Dermis blood vessel endothelial cell (primary cell): ENCODE measurements around the gene RHEX. TPM values are rescaled to one million over a fixed set of nuclear protein-coding genes. Genes with fewer than 3 reads are reported as not detected.
"Not testable (repeated sequence)": the region's sequence is repeated elsewhere in the genome, so short reads cannot be mapped to it uniquely, and the experiment has no call there.

Experiments used
- DNase-seq: peaks from one replicate; pipeline ENCODE4 v3.0.0; 2010
- total RNA-seq: library from RNA; depleted of rRNA; stranded (reverse); fragments of >200 nt; gene quantifications from 2 replicates; pipeline ENCODE4 v1.2.3, GENCODE V29; 2014

RHEX gene
- total RNA-seq, 1 donor from 2014 or later, result not detected

- peak; percentile 83 for DNase-seq
These were observed 22.3 kb upstream of the RHEX start for GRCh38 chr1:206030714-206031113.

GRCh38 chr1:206032380-206033140, 20.4 kb upstream of the RHEX start:
- DNase-seq, result peak; percentile 74

DNA sequence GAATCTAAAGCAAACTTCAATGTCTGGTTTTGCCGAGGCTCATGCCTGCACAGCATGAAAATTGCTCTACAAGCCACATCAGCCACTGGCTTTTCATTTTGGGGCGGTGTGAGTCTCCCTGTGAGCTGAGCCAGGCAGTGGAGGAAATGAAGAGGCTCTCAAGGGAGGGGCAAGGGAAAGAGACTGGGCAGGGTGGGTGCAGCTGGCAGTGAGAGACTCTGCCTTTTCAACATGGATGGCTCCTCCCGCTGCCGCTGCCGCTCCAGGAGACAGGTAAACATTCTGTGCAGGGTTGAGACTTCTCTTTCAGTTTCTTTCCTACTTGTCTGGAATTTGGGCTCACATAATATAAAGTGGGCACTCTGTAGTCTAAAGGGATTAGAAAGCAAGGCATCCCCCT, 17.9 kb upstream of the RHEX start:
- no peak for DNase-seq

GRCh38 chr1:206036663-206037455, 16.1 kb upstream of the RHEX start:
- no peak for DNase-seq

DNA sequence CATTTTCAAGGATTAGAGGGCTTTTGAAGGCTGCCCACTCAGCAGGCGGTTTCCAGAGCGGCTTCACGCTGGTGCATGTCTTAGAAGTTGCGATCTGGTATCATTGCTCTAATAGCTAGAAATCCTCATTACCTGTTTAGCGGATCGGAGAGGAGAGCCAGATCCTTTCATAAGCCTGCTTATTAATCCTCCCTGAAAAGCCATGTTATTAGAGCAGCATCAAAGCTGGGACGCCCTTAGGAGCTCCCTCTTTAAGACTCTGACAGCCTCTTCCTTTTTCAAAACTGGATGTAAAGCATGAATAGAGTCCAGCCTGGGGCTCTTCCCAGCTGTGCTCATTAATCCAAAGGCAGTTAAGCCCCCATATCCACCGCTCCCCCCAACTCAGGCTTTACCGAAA, 15.4 kb upstream of the RHEX start:
- no peak for DNase-seq

DNA sequence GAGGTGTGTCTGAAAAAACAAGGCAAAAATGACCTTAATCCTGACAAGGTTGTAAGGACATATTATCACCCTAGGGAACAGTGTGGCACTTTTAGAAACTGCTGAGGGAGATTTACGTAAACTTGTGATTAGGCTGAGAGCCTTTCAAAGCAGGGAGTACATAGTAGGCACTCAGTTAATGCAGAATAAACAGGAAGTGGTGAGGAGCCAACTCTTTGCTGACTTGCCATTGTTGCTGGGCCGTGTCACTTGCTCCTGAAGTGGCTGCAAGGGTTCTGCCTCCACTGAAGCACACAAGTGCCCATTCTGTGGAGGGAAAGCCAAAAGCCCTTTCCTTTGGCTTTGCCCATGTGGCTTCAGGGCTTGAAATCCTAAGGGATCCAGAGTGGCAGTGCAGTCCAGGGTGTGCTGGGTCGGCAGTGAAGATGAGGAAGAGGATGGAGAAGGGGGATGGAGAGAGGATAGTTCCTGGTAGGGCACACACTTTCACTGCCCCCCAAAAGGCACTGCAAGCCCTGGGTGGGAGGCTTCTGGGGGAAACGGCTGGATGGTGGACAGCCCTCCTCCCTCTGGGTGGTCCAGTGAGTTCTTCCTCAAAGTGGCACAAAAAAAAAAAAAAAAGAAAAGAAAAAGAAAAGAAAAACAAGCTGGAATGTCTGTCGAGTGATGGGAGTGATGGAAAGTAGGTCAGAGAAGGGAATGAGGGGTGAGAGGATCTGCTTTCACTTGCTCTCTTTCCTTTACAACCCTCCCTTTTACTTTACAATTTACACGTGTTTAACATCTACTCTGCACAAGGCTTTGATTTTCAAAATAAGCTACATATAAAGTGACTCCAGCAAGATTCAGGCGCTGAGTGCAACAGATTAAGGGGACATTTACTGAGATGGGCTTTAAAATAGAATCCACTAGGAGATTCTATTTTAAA, 13.7 kb upstream of the RHEX start:
- DNase-seq, result no peak

GRCh38 chr1:206040328-206040727, 12.6 kb upstream of the RHEX start:
- DNase-seq, result no peak

- no peak for DNase-seq
These were observed 11.3 kb upstream of the RHEX start for GRCh38 chr1:206041640-206042039.

DNA sequence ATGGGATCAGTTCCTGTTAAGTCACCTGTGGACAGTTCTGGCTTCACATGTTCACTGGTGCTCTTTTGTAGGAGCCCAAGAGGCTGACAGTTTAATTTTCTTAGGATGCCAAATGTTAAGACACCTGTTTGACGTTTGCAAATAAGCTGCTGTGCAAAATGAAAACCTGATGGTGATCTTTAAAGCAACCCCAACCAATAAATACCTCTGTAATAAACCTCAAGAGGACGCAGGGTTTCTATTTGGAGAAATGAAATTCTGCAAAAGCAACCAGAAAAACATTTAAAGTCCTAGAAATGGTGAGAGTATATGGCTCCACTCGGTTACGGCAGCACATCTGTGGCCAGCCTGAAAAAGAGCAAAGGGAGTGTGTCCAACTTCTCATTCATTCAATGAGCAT, 5.7 kb upstream of the RHEX start:
- DNase-seq, result no peak

DNA sequence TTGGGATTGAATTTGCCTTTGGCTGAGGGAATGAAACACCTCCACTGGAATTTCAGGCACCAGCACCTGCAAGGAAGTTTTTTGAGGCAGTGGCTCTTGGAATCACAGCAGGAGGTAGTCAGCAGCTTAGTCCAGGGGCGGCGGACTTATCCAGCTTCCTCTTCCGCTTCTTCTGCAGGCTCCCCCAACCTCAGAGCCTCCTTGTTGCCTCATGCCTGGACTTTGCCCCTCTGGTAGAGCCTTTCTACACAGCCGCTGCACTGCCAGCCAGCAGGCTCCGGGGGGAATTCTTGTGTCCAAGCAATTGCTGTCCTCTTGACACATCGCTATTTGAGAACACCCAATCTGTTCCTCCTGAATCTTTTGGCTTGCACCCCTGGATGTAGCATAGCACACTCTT, 4.4 kb upstream of the RHEX start:
- no peak for DNase-seq

GRCh38 chr1:206049293-206049692, 3.7 kb upstream of the RHEX start:
- DNase-seq, result no peak

GRCh38 chr1:206049919-206050600, 2.9 kb upstream of the RHEX start:
- no peak for DNase-seq

DNA sequence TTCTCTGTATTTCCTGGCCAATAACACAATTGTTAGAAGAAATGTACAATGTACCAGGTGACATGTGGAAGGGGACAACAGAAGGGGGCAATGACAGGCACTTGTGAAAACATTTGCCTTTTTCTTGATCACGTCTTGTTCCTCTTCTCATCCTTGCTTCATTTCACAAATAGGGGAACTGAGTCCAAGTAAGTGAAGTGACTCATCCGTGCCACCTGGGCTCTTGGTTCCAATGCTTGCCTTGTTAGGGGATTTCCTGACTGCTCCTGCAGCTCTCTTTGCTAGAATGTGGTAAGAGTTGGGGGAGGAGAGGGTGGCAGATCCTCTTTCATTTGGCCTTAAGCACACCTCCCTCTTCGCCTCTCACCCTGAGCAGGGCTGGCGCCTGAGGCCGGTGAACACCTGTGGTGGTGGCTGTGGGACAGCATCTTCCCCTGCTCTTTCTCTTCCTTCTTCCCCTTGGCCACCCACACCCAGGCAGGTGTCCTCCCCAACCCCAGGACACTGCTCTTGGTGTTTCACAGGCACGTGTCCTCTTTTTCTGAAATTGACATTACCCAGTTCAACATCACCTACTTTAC, 2.2 kb upstream of the RHEX start:
- DNase-seq, result peak; percentile 19

DNA sequence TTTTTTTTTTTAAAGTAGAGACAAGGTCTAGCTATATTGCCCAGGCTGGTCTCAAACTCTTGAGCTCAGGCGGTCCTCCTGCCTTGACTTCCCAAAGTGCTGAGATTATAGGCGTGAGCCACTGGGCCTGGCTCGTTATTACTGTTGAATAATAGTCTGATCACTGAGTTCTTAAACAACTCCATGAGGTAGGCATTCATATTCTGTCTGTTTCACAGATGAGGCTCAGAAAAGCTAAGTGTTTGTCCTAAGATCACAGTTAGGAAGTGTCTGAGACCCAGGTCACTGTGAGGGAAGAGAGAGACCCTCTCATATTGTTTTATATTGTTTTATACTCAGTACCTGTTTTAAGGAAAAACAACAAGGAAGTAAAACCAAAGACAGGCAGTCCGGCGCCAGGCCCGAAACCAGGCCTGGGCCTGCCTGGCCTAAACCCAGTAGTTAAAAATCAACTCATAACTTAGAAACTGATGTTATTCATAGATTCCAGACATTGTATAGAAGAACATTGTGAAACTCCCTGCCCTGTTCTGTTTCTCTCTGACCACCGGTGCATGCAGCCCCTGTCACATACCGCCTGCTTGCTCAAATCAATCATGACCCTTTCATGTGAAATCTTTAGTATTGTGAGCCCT, 625 bp upstream of the RHEX start:
- not testable (repeated sequence) for DNase-seq

- not testable (repeated sequence) for DNase-seq
These were observed 643 bp downstream of the RHEX start for GRCh38 chr1:206053616-206054015.

DNA sequence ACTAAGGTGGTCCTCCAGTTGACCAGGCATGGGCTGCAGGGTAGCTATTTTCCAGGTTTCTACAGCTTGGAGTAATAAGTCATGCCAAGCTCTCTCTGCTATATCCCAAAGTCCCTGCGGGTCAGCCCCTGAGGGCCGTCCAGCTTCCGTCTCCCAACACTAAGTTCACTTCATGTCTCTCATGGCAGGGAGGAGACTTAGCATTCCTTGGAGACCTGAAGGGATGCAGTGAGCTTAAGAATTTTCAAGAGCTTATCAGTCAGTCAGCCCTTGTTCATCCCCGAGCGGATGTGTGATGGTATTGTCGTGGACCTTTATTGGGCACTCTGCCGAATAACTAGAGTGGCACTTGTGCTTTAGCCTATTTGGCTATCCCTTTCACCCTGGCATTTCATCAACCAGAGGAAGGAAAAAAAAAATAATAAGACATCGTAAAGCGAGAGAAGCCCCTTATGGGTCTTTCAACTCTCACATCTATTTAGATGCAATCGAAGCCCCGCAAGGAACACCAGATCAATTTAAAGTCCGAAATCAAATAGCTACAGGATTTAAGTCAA, 2.2 kb downstream of the RHEX start:
- DNase-seq, result not testable (repeated sequence)

- DNase-seq, result not testable (repeated sequence)
These were observed 2.8 kb downstream of the RHEX start for GRCh38 chr1:206055639-206056323.

GRCh38 chr1:206058289-206058926, 5.4 kb downstream of the RHEX start:
- not testable (repeated sequence) for DNase-seq

GRCh38 chr1:206058927-206059292, 5.9 kb downstream of the RHEX start:
- DNase-seq, result no peak

- no peak for DNase-seq
These were observed 6.5 kb downstream of the RHEX start for GRCh38 chr1:206059355-206059915.
